Measurements from ENCODE around the gene NPAS2. TPM values are rescaled to one million over a fixed set of nuclear protein-coding genes. Genes with fewer than 3 reads are reported as not detected.

NPAS2 gene
- total RNA-seq, 6 donors from 2014 or later = 13.8 to 52.5 (median 23.0) TPM

- H3K27ac ChIP-seq = no peak overlapping the region
- DNase-seq (no peak), ATAC-seq (ENCODE audit: low FRiP score in 2 of 2) (no peak)
- H3K9me3 ChIP-seq = no peaks in the 10 kb centered on the region
- H3K27me3 ChIP-seq = no peaks in the 10 kb centered on the region
- no peaks in the 10 kb centered on the region for H3K4me1 ChIP-seq
- TF ChIP-seq POLR2AphosphoS5 (IDR thresholded peaks at IDR 0.05) (no peak), CTCF (IDR thresholded peaks at IDR 0.05) (no peak), POLR2A (IDR thresholded peaks at IDR 0.05) (no peak), EP300 (IDR thresholded peaks at IDR 0.05) (no peak)
- H3K36me3 ChIP-seq = peaks cover 0 to 5% (median 2%) of the 10 kb centered on the region in 4 donors
- 89 to 93% methylated on average over 5 to 8 of the region's 8 CpGs for WGBS, 2 donors
- no peak overlapping the region for H3K4me3 ChIP-seq
These were observed 147.8 kb downstream of the NPAS2 start for GRCh38 chr2:100967716-100968115.

GRCh38 chr2:100968146-100969145 lies 148.5 kb downstream of the NPAS2 start:
- no peaks in the 10 kb centered on the region for H3K4me1 ChIP-seq
- ATAC-seq (ENCODE audit: low FRiP score in 2 of 2) (no peak), DNase-seq (peak in 1 of 2 donors; percentile 60)
- WGBS, 2 donors = 89 to 93% methylated on average over 21 to 28 of the region's 28 CpGs
- no peaks in the 10 kb centered on the region for H3K27me3 ChIP-seq
- peaks cover 0 to 5% (median 2%) of the 10 kb centered on the region in 4 donors for H3K36me3 ChIP-seq
- H3K4me3 ChIP-seq = no peak overlapping the region
- TF ChIP-seq CTCF (IDR thresholded peaks at IDR 0.05) (no peak), POLR2A (IDR thresholded peaks at IDR 0.05) (no peak), EP300 (IDR thresholded peaks at IDR 0.05) (no peak), POLR2AphosphoS5 (IDR thresholded peaks at IDR 0.05) (no peak)
- no peak overlapping the region for H3K27ac ChIP-seq
- H3K9me3 ChIP-seq = no peaks in the 10 kb centered on the region

GRCh38 chr2:100969998-100970397 lies 150.1 kb downstream of the NPAS2 start:
- Histone ChIP-seq H3K4me1 (no peaks in the 10 kb centered on the region), H3K4me3 (no peak overlapping the region), H3K27ac (no peak overlapping the region), H3K9me3 (no peaks in the 10 kb centered on the region), H3K27me3 (no peaks in the 10 kb centered on the region), H3K36me3 (peaks cover 0 to 12% (median 2%) of the 10 kb centered on the region in 4 donors)
- peak in 1 of 2 donors; percentile 19 for DNase-seq
- TF ChIP-seq CTCF (IDR thresholded peaks at IDR 0.05) (no peak), EP300 (IDR thresholded peaks at IDR 0.05) (no peak), POLR2A (IDR thresholded peaks at IDR 0.05) (no peak), POLR2AphosphoS5 (IDR thresholded peaks at IDR 0.05) (no peak)
- ATAC-seq (ENCODE audit: low FRiP score in 2 of 2) = no peak
- 91 to 96% methylated on average over 7 of the region's 7 CpGs for WGBS, 2 donors

GRCh38 chr2:100971221-100971620 lies 151.3 kb downstream of the NPAS2 start:
- Histone ChIP-seq H3K9me3 (no peaks in the 10 kb centered on the region), H3K36me3 (peaks cover 0 to 16% (median 2%) of the 10 kb centered on the region in 4 donors), H3K27ac (no peak overlapping the region), H3K4me1 (no peaks in the 10 kb centered on the region), H3K27me3 (no peaks in the 10 kb centered on the region), H3K4me3 (no peak overlapping the region)
- no peak for ATAC-seq (ENCODE audit: low FRiP score in 2 of 2)
- no peak for TF ChIP-seq POLR2AphosphoS5 (IDR thresholded peaks at IDR 0.05)
- no peak for TF ChIP-seq CTCF (IDR thresholded peaks at IDR 0.05)
- TF ChIP-seq EP300 (IDR thresholded peaks at IDR 0.05) = no peak
- TF ChIP-seq POLR2A (IDR thresholded peaks at IDR 0.05) = no peak
- no peak for DNase-seq
- WGBS, 2 donors = 89 to 90% methylated on average over 9 of the region's 9 CpGs

Measured in upper lobe of left lung (tissue), 6 donors.